NCI-H1436 (cell line): Measurements from ENCODE around the gene MUC3A.
"Not testable (repeated sequence)": the region's sequence is repeated elsewhere in the genome, so short reads cannot be mapped to it uniquely, and the experiment has no call there.

Experiments
- DNase-seq: peaks from one replicate; lab custom pipeline; 2025; lab: John Stamatoyannopoulos, UW

Gene MUC3A

DNA sequence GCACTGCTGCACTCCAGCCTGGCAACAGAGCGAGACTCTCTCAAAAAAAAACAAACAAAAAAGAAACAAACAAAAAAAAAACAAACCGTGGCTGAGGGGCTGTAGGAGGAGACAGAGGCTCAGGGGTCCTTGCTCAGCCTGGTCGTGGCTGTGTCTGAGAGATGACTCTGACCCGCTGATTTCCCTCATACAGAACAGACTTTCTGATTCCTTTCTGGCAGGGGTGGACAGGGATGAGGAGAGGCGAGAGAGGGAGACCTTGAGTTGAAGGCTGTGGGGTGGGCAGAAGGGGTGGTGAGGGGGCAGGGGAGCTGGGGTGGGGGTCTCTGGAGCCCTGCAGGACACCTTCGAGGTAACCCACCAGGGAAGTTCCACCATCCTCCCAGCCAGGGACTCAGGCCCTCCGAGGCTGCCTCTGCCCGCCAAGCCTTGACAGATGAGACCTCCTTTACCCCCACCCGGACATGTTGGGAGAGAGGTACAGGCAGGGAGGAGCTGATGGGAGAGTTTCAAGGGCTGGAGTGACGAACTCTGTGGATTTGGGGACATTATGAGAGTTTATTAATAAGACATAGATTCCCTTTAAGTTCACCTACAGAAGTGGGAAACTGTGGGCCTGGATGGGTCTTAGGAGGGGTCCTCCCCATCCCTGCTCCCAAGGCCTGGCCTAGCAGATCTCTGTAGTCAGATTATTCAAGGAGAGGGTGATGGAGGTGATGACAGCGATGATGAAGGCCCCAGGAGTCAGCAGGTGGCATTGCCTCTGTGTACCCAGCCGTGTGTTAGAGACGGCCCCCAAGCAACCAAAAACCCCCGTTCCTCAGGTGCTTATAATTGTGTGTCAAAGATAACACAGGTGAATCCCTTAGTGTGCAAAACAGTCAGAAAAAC, 22.0 kb downstream of the MUC3A start:
- DNase-seq = no peak

DNA sequence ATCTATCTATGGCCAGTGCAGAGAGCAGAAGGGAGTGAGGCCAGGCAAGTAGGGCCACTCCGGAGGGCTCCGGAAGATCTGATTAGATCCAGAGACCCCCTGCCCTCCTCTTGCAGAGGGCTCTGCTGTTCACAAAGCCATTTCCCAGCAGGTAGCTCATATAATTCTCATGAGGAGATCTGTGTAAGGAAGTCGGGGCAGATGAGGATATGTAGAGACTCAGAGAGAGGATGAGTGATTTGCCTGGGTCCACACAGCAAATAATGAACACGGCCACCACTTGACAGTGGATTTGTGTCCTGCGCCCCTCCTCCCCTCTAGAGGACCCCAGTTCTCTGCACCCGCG, 22.6 kb downstream of the MUC3A start:
- DNase-seq = no peak

DNA sequence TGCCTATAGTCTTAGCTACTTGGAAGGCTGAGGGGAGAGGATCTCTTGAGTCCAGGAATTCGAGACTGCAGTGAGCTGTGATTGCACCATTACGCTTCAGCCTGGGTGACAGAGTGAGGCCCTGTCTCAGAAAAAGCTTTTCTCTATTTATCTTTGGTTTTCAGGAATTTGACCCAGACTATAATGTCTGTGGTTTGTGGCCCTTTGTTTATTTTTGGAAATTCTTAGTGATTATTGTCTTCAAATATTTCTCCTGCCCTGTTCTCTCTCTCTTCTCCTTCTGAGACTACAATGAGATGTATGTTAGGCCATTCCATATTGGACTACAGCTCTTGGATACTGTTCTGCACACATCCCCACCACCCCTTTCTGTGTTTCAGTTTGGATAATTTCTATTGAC, 24.7 kb downstream of the MUC3A start:
- no peak for DNase-seq

DNA sequence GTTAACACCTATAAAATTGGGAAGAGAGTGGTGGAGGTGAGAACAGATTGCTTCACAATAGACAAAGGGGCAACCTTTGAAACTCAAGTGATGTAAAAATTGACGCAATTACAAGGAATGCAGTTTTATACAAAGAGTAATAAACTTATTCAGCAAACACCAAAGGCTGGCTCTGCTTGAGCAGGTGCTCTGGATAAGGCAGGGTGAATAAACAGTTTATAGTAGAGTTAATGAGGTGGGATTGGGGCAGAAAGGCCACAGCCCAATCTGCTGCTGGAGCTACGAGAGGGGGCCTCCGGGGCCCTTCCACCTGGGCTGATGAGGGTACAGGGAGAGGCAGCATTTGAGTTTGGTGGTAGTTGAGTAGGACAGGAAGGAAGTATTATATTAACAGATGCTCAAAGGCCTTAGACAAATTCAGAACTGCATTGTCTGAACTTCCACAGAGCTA, 26.1 kb downstream of the MUC3A start:
- peak; percentile 55 for DNase-seq

DNA sequence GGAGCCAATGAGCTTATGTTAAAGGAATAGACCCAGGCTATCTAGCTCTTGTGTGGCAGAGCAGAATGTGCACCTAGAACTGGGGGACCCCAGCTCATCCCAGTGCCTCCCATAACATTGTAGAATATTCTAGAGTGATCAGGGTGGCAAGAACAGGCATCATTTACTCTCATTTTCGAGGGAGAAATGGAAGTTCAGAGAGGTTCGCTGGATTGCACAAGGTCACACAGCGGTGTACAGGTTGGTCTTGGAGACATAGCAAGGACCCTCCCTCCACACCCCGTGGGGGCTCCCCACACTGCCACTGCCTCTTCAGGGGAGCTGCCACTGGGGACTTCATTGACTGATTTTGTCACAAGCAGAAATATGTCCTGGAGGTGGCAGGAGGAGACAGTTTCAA, 29.0 kb downstream of the MUC3A start:
- no peak for DNase-seq

DNA sequence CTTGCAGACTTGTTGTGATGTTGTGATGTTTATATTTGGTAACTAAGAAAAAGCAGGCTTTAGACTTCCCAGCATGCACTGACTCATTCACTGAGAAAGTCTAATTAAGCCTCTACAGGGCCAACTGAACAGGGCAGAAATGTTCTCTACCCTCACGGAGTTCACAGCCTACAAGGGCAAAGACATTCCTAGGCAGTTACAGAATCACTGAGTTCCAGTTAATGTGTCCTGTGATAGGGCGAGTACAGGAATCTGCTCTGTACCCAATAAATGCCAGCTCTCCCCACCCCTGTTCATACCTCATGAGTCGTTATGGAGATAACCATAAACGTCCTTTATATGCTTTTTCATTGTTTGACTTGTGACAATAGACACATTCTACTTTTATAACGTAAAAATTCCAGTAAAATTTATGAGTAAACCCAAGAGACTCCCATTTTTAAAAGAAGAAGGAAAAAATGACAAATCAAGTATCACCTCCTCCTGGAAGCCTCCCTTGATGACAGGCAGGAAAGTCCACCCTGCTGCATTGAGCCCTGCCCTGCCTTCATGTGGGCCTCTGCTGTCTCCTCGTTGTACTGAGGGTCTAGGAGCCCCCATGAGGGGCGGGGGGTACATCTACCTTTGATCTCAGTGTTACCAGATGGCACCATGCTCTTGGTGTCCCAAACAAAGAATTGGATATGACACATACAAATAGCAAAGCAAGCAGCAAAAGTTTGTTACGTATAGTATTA, 34.3 kb downstream of the MUC3A start:
- no peak for DNase-seq

DNA sequence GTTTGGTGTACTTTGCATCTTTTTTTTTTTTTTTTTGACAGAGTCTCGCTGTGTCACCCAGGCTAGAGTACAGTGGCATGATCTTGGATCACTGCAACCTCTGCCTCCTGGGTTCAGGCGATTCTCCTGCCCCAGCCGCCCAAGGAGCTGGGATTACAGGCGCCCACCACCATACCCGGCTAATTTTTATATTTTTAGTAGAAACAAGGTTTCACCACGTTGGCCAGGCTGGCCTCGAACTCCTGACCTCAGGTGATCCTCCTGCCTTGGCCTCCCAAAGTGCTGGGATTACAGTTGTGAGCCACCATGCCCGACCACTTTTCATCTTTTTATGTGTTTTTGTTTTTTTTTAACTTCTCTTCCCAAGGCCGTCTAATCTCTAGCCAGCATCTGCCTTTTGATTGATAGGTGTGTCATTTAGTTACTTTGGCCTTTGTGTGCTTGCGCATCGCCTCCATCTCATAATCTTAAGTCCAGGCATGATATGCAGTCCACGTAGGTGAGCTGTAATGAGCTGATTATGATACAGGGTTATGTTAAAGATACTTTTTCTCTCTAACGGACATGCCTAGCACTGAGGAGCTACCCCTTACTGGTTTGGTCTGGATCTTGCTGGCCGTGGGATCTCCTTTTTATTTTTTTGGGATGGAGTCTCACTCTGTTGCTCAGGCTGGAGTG, 35.0 kb downstream of the MUC3A start:
- not testable (repeated sequence) for DNase-seq

DNA sequence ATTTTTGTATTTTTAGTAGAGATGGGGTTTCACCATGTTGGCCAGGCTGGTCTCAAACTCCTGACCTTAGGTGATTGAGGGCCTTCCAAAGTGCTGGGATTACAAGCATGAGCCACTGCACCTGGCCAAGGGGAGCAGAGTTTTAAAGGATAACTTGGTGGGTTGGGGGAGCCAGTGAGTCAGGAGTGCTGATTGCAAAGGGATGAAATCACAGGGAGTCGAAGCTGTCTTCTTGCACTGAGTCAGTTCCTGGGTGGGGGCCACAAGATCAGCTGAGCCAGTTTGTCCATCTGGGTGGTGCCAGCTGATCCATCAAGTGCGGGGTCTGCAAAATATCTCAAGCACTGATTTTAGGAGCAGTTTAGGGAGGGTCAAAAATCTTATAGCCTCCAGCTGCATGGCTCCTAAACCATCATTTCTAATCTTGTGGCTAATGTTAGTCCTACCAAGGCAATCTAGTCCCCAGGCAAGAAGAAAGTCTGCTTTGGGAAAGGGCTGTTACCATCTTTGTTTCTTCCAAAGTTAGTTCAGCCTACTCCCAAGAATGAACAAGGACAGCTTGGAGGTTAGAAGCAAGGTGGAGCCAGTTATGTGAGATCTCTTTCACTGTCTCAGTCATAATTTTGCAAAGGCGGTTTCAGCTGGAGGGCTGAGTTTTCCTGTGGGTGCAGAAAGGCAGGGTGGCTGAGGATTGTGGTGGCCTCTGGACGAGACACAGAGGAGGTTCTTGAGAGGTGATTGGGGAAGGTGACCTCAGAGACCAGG, 35.9 kb downstream of the MUC3A start:
- not testable (repeated sequence) for DNase-seq

DNA sequence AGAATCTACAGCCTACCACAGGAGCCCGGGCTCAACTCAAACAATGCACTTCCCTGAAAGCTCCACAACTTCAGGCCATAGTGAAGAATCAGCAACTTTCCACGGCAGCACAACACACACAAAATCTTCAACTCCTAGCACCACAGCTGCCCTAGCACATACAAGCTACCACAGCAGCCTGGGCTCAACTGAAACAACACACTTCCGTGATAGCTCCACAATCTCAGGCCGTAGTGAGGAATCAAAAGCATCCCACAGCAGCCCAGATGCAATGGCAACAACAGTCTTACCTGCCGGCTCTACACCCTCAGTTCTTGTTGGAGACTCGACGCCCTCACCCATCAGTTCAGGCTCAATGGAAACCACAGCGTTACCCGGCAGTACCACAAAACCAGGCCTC, 42.3 kb downstream of the MUC3A start:
- DNase-seq = no peak

DNA sequence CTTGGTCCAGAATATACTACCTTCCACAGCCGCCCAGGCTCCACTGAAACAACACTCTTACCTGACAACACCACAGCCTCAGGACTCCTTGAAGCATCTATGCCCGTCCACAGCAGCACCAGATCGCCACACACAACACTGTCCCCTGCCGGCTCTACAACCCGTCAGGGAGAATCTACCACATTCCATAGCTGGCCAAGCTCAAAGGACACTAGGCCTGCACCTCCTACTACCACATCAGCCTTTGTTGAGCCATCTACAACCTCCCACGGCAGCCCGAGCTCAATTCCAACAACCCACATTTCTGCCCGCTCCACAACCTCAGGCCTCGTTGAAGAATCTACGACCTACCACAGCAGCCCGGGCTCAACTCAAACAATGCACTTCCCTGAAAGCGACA, 42.9 kb downstream of the MUC3A start:
- not testable (repeated sequence) for DNase-seq

DNA sequence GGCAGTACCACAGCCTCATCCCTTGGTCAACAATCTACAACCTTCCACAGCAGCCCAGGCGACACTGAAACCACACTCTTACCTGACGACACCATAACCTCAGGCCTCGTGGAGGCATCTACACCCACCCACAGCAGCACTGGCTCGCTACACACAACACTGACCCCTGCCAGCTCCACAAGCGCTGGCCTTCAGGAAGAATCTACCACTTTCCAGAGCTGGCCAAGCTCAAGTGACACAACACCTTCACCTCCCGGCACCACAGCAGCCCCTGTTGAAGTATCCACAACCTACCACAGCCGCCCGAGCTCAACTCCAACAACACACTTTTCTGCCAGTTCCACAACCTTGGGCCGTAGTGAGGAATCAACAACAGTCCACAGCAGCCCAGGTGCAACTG, 45.3 kb downstream of the MUC3A start:
- not testable (repeated sequence) for DNase-seq

DNA sequence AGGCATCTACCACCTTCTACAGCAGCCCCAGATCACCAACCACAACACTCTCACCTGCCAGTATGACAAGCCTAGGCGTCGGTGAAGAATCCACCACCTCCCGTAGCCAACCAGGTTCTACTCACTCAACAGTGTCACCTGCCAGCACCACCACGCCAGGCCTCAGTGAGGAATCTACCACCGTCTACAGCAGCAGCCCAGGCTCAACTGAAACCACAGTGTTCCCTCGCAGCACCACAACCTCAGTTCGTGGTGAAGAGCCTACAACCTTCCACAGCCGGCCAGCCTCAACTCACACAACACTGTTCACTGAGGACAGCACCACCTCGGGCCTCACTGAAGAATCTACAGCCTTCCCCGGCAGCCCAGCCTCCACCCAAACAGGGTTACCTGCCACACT, 49.2 kb downstream of the MUC3A start:
- DNase-seq = not testable (repeated sequence)

DNA sequence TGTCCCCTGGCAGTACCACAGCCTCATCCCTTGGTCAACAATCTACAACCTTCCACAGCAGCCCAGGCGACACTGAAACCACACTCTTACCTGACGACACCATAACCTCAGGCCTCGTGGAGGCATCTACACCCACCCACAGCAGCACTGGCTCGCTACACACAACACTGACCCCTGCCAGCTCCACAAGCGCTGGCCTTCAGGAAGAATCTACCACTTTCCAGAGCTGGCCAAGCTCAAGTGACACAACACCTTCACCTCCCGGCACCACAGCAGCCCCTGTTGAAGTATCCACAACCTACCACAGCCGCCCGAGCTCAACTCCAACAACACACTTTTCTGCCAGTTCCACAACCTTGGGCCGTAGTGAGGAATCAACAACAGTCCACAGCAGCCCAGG, 50.0 kb downstream of the MUC3A start:
- not testable (repeated sequence) for DNase-seq

DNA sequence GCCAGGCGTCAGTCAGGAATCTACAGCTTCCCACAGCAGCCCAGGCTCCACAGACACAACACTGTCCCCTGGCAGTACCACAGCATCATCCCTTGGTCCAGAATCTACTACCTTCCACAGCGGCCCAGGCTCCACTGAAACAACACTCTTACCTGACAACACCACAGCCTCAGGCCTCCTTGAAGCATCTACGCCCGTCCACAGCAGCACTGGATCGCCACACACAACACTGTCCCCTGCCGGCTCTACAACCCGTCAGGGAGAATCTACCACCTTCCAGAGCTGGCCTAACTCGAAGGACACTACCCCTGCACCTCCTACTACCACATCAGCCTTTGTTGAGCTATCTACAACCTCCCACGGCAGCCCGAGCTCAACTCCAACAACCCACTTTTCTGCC, 50.7 kb downstream of the MUC3A start:
- DNase-seq = not testable (repeated sequence)

DNA sequence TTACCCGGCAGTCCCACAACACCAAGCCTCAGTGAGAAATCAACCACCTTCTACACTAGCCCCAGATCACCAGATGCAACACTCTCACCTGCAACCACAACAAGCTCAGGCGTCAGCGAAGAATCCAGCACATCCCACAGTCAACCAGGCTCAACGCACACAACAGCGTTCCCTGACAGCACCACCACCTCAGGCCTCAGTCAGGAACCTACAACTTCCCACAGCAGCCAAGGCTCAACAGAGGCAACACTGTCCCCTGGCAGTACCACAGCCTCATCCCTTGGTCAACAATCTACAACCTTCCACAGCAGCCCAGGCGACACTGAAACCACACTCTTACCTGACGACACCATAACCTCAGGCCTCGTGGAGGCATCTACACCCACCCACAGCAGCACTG, 53.0 kb downstream of the MUC3A start:
- not testable (repeated sequence) for DNase-seq

DNA sequence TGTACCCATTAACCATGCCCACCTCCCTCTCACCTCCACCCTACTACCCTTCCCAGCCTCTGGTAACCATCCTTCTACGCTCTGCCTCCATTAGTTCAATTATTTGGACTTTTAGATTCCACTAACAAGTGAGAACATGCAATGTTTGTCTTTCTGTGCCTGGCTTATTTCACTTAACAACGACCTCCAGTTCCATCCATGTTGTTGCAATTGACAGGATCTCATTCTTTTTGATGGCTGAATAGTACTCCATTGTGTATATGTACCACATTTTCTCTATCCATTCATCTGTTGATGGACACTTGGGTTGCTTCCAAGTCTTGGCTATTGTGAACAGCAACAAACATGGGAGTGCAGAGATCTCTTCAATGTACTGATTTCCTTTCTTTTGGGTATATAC, 58.0 kb downstream of the MUC3A start:
- not testable (repeated sequence) for DNase-seq

DNA sequence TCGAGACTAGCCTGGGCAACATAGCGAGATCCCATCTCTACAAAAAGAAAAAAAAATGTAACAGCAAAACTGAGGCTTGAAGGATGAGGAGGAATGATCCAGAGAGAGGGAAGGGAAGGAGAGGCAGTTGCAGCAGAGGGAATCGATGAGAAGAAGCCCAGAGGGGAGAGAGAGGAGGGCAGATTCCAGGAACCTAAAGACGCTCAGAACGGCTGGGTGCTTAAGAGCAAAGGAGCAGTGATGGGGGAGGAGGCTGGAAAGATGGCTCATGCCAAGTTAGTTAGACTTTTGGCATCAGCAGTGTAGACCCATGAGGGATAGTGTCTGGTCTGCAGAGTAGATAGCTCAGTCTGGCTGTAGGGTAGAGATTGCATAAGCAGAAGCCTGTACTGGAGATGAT, 60.3 kb downstream of the MUC3A start:
- no peak for DNase-seq

DNA sequence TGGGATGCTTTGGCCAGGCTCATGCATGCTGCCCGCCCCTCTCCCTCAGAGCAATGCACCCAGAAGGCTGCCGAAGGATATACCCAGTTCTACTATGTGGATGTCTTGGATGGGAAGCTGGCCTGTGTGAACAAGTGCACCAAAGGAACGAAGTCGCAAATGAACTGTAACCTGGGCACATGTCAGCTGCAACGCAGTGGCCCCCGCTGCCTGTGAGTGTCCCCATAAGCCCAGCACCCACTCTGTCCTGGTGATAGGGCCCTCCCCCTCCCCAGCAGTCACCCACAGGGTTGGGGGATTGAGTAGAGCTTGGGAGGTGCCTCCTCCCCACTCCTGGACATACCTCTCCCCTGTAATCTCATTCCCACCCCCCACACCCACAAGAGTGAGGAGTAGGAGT, 63.6 kb downstream of the MUC3A start:
- no peak for DNase-seq

DNA sequence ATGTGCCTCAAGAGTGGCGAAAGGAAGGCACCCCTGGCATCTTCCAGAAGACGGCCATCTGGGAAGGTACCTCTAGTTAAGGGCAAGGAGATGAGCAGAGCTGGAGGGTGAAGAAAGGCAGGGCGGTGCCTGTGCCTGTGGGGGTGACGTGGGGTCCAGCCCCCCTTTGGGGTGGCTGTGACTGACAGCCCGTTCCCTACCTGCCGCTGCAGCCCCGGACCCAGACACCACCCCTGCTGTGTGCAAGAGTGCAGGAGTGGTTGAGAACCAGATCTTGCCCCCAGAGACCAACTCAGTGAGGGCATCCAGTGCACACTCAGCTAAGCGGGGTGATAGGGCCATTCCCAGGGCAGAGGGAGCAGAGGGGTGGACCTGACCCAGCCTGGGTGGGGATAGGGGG, 66.3 kb downstream of the MUC3A start:
- no peak for DNase-seq

DNA sequence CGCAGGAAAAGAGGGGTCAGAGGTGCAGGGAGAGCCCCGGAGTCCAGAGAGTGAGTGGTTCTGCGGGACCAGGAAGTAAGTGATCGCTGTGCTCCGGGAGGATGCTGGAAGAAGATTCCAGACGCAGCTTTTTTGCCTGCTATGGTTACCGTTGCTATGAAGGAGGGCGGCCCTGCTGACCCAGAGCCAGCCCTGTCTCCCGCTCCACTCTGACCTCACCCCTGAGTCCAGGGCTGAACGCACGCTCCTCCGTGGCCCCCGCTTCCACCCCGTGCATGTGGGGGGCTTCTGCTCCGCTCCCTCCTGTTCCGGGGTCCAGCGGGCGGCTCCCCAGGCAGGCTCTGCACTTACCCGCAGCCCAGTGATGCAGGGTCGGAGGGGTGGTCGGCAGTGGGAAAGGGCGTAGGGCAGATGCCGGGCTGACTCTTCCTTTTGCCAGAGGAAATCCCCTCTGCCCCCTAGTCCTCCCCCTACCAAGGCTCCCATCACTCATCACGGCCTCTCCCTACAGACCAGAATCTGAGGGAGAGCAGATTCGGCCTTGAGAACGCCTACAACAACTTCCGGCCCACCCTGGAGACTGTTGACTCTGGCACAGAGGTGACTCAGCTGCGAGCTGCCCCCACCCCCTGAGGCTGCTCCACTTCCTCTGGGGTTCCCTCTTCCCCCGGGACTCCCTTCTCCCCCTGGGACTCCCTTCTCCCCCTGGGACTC, 67.9 kb downstream of the MUC3A start:
- DNase-seq = peak; percentile 68
